ENCODE measurements around the gene FUNDC2. TPM values are rescaled to one million over a fixed set of nuclear protein-coding genes. Genes with fewer than 3 reads are reported as not detected.

The FUNDC2 gene
- total and polyA plus RNA-seq, 2 of the 4 experiments (the other 2 are of a cell fraction): 42.5 to 51.7 TPM

DNA sequence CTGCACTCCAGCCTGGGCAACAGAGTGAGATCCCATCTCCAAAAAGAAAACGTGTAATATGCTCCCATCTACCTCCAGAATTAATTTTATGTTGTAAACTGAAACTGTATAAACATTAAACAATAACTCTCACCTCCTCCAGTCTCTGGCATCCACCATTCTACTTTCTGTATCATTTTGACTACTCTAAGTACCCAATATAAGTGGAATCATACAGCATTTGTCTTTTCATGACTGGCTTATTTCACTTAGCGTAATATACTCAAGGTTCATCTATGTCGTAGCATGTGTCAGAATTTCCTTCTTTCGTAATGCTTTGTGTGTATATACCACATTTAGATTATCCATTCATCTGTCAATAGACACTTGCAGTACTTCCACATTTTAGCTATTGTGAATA is 24.8 kb upstream of the FUNDC2 start:
- Histone ChIP-seq H2BK20ac (ENCODE audit: low read depth, low read length) (no peak overlapping the region), H3K79me1 (ENCODE audit: low read depth in 1 of 2, low read length in 2 of 2) (no peaks in the 10 kb centered on the region), H3K27me3 (ENCODE audit: control insufficient read depth, insufficient read depth, low read length) (no peaks in the 10 kb centered on the region), H3K9me3 (ENCODE audit: control insufficient read depth, insufficient read depth, low read length) (no peaks in the 10 kb centered on the region), H4K5ac (ENCODE audit: low read depth, low read length) (no peak overlapping the region), H3K36me3 (ENCODE audit: control insufficient read depth, insufficient read depth, low read length) (no peaks in the 10 kb centered on the region), H3K23ac (ENCODE audit: low read depth, low read length) (no peak overlapping the region), H2BK120ac (ENCODE audit: low read depth, low read length) (no peak overlapping the region), H3K14ac (replicated peaks; ENCODE audit: low read depth, low read length) (no peak overlapping the region), H2AK9ac (replicated peaks; ENCODE audit: low read depth, low read length, poor library complexity) (no peak overlapping the region), H3K4me3 (ENCODE audit: insufficient read depth, low read depth, low read length) (no peak overlapping the region), H2BK5ac (ENCODE audit: low read depth, low read length, poor library complexity, severe bottlenecking) (no peak overlapping the region), H2AFZ (replicated peaks; ENCODE audit: low read length, poor library complexity) (no peak overlapping the region), H3K27ac (ENCODE audit: insufficient read depth, low read length) (no peak overlapping the region), H3K4me2 (ENCODE audit: low read depth, low read length) (no peak overlapping the region), H4K91ac (ENCODE audit: insufficient read depth, low read depth, low read length) (no peak overlapping the region), H4K20me1 (ENCODE audit: insufficient read depth, low read length) (no peaks in the 10 kb centered on the region), H3K56ac (ENCODE audit: extremely low read depth, insufficient read depth, low read length) (no peak overlapping the region), H2BK15ac (ENCODE audit: low read depth, low read length) (no peak overlapping the region), H3K4ac (ENCODE audit: low read depth, low read length) (no peak overlapping the region), H3K9ac (ENCODE audit: low read depth, low read length) (no peak overlapping the region), H4K8ac (ENCODE audit: low read depth in 2 of 2, low read length in 2 of 2) (no peak overlapping the region), H2AK5ac (ENCODE audit: low read depth, low read length) (no peak overlapping the region), H3K18ac (ENCODE audit: low read depth, low read length) (no peak overlapping the region), H3K9me1 (ENCODE audit: insufficient read depth, low read length) (no peaks in the 10 kb centered on the region), H3K4me1 (ENCODE audit: control insufficient read depth, insufficient read depth, low read length) (no peaks in the 10 kb centered on the region)
- no peak for ATAC-seq (ENCODE audit: low read depth)
- BruUV-seq (replicated peaks): no TSS peak
- intact Hi-C loops (cut with micrococcal nuclease) (no loop called here), dilution Hi-C loops (cut with HindIII; ENCODE audit: low sequenced_read_pairs, unreplicated experiment) (no loop called here), in situ Hi-C loops (cut with MboI; ENCODE audit: low sequenced_read_pairs) (no loop called here)
- POLR2A ChIA-PET (ENCODE audit: unreplicated experiment): no interaction called here
- no peak for TF ChIP-seq MAFK (IDR thresholded peaks at IDR 0.05; ENCODE audit: low read depth, low read length)
- no peak for TF ChIP-seq MAZ (IDR thresholded peaks at IDR 0.05; ENCODE audit: borderline replicate concordance, low read depth, low read length)
- TF ChIP-seq FOS (IDR thresholded peaks at IDR 0.05; ENCODE audit: low read depth, low read length): no peak
- no peak for TF ChIP-seq NFE2L2 (IDR thresholded peaks at IDR 0.05; ENCODE audit: low read depth, low read length)
- TF ChIP-seq, protein P1, sequence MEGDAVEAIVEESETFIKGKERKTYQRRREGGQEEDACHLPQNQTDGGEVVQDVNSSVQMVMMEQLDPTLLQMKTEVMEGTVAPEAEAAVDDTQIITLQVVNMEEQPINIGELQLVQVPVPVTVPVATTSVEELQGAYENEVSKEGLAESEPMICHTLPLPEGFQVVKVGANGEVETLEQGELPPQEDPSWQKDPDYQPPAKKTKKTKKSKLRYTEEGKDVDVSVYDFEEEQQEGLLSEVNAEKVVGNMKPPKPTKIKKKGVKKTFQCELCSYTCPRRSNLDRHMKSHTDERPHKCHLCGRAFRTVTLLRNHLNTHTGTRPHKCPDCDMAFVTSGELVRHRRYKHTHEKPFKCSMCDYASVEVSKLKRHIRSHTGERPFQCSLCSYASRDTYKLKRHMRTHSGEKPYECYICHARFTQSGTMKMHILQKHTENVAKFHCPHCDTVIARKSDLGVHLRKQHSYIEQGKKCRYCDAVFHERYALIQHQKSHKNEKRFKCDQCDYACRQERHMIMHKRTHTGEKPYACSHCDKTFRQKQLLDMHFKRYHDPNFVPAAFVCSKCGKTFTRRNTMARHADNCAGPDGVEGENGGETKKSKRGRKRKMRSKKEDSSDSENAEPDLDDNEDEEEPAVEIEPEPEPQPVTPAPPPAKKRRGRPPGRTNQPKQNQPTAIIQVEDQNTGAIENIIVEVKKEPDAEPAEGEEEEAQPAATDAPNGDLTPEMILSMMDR (conservative IDR thresholded peaks at IDR 0.05; ENCODE audit: low read depth, low read length): no peak
- TF ChIP-seq POLR2A (IDR thresholded peaks at IDR 0.05; ENCODE audit: low read depth, low read length): no peak
- TF ChIP-seq RFX5 (IDR thresholded peaks at IDR 0.05; ENCODE audit: low read depth, low read length): no peak
- TF ChIP-seq, protein P2, sequence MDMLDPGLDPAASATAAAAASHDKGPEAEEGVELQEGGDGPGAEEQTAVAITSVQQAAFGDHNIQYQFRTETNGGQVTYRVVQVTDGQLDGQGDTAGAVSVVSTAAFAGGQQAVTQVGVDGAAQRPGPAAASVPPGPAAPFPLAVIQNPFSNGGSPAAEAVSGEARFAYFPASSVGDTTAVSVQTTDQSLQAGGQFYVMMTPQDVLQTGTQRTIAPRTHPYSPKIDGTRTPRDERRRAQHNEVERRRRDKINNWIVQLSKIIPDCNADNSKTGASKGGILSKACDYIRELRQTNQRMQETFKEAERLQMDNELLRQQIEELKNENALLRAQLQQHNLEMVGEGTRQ (IDR thresholded peaks at IDR 0.05; ENCODE audit: low read depth, low read length): no peak
- TF ChIP-seq RCOR1 (IDR thresholded peaks at IDR 0.05; ENCODE audit: insufficient replicate concordance, low read length): no peak
- no peak for TF ChIP-seq CEBPB (IDR thresholded peaks at IDR 0.05; ENCODE audit: low read depth, low read length)
- TF ChIP-seq, protein P3, sequence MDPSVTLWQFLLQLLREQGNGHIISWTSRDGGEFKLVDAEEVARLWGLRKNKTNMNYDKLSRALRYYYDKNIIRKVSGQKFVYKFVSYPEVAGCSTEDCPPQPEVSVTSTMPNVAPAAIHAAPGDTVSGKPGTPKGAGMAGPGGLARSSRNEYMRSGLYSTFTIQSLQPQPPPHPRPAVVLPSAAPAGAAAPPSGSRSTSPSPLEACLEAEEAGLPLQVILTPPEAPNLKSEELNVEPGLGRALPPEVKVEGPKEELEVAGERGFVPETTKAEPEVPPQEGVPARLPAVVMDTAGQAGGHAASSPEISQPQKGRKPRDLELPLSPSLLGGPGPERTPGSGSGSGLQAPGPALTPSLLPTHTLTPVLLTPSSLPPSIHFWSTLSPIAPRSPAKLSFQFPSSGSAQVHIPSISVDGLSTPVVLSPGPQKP (IDR thresholded peaks at IDR 0.05; ENCODE audit: borderline replicate concordance, low read depth, low read length): no peak
- TF ChIP-seq RAD21 (IDR thresholded peaks at IDR 0.05; ENCODE audit: low read length): no peak
- WGBS, 2 experiments (ENCODE audit: extremely low coverage in 2 of 2, insufficient read length in 1 of 2): no CpG with 5 or more reads among the region's 4 CpGs
- no peak for DNase-seq
- CTCF ChIA-PET: no interaction called here

All from IMR-90 (cell line).